ENCODE results near the gene EVA1C.

GRCh38 chr21:32389337-32390015, 23.0 kb upstream of the EVA1C start:
- TF ChIP-seq CEBPB (IDR thresholded peaks at IDR 0.05; ENCODE audit: borderline replicate concordance in 1 of 2, low read depth in 2 of 2, low read length in 2 of 2) = no peak
- TF ChIP-seq ATF2 (IDR thresholded peaks at IDR 0.05; ENCODE audit: low read length) = no peak
- no peak for TF ChIP-seq CTCF (IDR thresholded peaks at IDR 0.05 in 2 of 3, conservative IDR thresholded peaks at IDR 0.05 in 1 of 3; ENCODE audit: control insufficient read depth in 2 of 3, extremely low read depth in 1 of 3, insufficient read depth in 1 of 3, low read depth in 3 of 3, low read length in 3 of 3)
- no peak for TF ChIP-seq POLR2A (IDR thresholded peaks at IDR 0.05; ENCODE audit: low read depth, low read length)
- TF ChIP-seq RAD51 (IDR thresholded peaks at IDR 0.05) = no peak
